Left renal cortex interstitium (tissue), 4 donors: ENCODE results near the gene SUSD6. TPM values are rescaled to one million over a fixed set of nuclear protein-coding genes. Genes with fewer than 3 reads are reported as not detected.
A peak's percentile ranks its signal among the peaks of the same experiment; 100 is the strongest.
"Not testable (repeated sequence)": the region's sequence is repeated elsewhere in the genome, so short reads cannot be mapped to it uniquely, and the experiment has no call there.

Experiments
- DNase-seq, 4 donors: peaks; one replicate each; pipeline ENCODE4 v3.0.0-alpha.2; 2013; ENCODE audit warnings: low read depth in 4 of 4, low spot score in 2 of 4, missing footprints in 1 of 4
- polyA plus RNA-seq, 4 donors: library from polyadenylated mRNA; unstranded; fragments of 120-200 nt; gene quantifications; one replicate each; pipeline ENCODE4 v1.2.1, GENCODE V29; 2013; ENCODE audit not compliant: insufficient read length in 4 of 4

The SUSD6 gene
- polyA plus RNA-seq, 4 donors, result 19.8 to 22.8 (median 21.1) TPM

- no peak for DNase-seq
Measured at GRCh38 chr14:69692594-69692993, 81.2 kb downstream of the SUSD6 start.

DNA sequence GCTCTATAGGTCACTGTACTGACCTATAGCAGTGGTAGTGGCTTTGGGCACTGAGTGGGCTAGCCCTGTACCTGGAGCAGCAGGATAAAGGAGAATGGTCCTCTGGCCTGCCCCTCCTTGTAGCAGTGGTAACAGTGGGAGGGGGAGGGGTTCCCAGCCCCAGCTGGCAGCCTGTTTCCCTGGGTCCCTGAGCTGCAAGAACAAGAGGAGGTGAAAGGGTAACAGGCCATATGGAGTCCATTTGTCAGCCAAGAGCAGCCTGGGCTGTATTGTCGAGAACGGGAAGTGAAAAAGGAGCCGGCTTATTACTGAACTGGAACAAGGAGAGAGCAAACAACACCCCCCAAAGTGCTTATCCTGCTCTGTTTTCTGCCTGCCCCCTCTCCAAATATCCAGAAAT is 81.7 kb downstream of the SUSD6 start:
- peak in 2 of 4 donors; percentile 60 to 71 for DNase-seq

- DNase-seq, result no peak
Measured at GRCh38 chr14:69693801-69694729, 82.7 kb downstream of the SUSD6 start.

DNA sequence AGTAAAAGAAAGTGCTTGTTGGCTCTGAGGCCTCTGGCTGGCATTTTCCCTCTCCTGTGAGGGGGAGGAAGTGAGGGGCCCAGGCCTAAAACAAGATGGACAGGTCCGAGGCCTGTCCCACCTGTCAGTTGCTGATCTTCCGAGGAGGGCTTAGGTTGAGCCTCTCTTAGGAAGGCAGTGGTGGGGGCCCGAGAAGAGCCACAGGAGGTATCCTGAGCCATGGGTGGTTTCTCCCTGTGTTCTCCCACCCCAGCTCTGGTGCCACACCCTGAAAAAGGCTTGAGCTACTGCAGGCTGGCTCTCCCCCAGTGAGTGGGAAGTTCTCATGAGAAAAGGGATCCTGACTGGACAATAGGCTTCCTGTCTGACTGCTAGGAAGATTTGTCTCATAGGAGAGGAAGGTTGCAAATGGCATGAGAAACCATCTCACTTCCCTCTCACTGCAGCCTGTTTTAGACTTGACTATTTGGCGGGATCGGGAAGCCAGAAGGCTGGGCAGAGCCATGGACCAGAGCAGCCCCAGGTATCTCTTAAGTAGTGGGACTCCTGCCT is 83.4 kb downstream of the SUSD6 start:
- DNase-seq, result no peak

GRCh38 chr14:69695322-69696203 is 84.2 kb downstream of the SUSD6 start:
- no peak for DNase-seq

GRCh38 chr14:69696204-69696527 is 84.8 kb downstream of the SUSD6 start:
- DNase-seq, result no peak

DNA sequence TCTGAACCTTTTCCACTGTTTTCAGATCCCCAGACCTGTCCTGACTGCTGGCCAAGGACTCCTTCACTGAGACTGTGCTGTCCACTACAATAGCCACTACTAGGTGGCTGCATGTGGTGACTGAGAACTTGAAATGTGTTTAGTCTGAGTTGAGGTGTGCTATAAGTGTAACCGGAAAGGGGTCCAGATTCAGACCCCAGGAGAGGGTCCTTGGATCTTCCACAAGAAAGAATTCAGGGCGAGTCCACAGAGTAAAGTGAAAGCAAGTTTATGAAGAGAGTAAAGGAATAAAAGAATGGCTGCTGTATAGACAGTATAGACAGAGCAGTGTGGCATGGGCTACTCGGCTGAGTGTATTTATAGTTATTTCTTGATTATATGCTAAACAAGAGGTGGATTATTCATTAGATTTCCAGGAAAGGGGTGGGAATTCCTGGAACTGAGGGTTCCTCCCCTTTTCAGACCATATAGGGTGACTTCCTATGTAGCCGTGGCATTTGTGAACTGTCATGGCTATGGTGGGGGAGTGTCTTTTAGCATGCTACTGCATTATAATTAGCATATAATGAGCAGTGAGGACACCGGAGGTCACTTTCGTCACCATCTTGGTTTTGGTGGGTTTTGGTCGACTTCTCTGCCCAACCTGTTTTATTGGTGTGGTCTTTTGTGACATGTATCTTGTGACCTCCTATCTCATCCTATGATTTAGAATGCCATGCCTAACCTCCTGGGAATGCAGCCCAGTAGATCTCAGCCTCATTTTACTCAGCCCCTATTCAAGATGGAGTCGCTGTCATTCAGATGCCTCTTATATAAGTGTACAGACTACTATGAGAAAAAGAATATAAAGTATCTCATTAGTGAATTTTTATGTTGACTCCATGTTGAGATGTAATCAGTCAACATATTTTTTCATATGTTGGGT is 85.5 kb downstream of the SUSD6 start:
- DNase-seq, result no peak

DNA sequence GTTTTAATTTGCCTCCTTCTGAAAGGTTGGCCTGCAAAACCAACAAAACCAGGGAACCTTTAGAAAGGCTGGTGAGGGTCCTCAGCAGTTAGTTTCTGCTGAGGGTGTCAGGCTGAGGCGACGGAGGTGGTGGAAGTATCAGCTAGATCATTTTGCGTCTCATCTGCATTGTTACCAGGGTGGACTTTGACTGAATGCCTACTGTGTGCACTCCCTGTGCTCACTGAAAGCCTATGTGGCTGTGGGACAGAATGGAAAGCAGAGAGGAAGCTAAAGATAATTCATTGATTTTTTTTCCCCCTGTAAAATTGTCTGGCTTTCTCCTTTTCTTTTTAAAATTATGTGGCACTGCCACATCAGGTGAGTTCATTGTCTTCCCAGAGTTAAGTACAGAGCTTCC is 87.2 kb downstream of the SUSD6 start:
- no peak for DNase-seq

GRCh38 chr14:69699243-69699642 is 87.8 kb downstream of the SUSD6 start:
- not testable (repeated sequence) for DNase-seq

GRCh38 chr14:69699748-69700303 is 88.4 kb downstream of the SUSD6 start:
- DNase-seq, result no peak

GRCh38 chr14:69700575-69700974 is 89.2 kb downstream of the SUSD6 start:
- DNase-seq, result no peak

- DNase-seq, result no peak
Measured at GRCh38 chr14:69701291-69701690, 89.9 kb downstream of the SUSD6 start.

DNA sequence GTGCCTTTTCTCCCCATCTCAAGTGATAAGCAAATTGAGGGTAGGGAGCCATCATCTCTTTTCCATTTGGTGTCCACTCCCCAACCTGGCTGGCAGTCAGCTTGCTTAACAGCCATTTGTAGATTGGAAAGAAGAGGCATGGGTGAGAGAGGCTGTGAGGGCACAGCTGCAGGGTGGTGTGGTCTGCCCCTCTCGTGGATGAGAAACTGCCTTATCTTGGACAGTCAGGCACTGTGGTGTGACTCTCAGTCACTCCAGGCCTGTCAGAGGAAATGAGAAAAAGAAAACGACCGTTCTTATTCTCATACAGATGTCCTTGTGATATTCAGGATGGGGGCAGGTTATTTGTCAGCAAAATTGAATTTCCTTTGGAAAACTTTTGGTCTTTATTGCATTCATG is 90.5 kb downstream of the SUSD6 start:
- DNase-seq, result no peak

- no peak for DNase-seq
Measured at GRCh38 chr14:69703047-69704039, 91.9 kb downstream of the SUSD6 start.

GRCh38 chr14:69704319-69704718 is 92.9 kb downstream of the SUSD6 start:
- DNase-seq, result no peak

DNA sequence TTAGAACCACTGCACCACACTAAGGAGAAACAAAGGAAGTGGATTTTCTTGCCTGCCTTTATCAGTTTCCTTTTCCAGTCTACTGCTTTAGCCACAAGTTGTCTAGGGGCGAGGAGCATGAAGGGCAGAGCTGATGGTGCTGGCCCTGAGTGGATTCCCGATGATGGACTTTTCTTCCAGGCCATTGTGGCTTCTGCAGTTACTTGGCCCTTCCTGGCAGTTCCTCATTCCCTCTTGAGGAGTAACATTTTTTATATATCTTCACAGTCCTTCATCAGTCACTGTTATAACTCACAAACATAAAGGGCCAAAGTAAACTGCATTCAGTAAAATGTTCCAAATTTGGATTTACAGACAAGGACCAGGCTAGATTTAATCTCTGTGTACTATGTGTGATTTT is 94.3 kb downstream of the SUSD6 start:
- DNase-seq, result no peak

DNA sequence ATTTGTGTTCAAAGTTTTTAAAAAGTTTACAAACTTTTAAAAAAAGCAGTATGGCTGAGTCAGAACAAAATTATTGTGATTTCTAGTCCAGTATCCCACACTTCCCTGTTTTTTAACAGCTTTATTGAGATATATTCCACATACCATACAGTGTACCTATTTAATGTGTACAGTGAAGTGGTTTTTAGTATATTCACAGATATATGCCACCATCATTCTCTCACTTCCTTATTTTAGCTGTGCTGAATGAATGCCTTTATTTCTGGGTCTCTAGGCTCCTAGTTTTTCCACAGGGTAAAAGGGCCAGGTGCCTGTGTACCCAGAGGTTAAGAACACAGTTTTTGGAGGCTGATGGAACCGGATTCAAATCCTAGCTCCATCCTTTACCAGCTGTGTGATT is 96.7 kb downstream of the SUSD6 start:
- DNase-seq, result no peak
